Right lobe of liver (tissue), 6 donors: ENCODE data around the gene TEX261. TPM values are rescaled to one million over a fixed set of nuclear protein-coding genes. Genes with fewer than 3 reads are reported as not detected.

ENCODE experiments used
- ATAC-seq, 4 donors: fragments of 200-7000 bp; cut with Tn5 transposase; one replicate each; pipeline ENCODE4 v1.9.1; 2020; ENCODE audit warnings: mild to moderate bottlenecking in 4 of 4, moderate library complexity in 4 of 4
- DNase-seq, 3 donors: peaks; one replicate each; pipeline ENCODE4 v3.0.0-alpha.2; 2020
- H3K27ac ChIP-seq, 3 donors: fragments of 200-600 bp; one replicate each; pipeline ENCODE4 v1.8.0; 2022
- H3K27me3 ChIP-seq, 2 donors: fragments of 200-600 bp; one replicate each; pipeline ENCODE4 v1.8.0; 2022
- H3K36me3 ChIP-seq, 4 donors: fragments of 200-600 bp; sonication (generic) in 1 of 4; one replicate each; pipeline versions ENCODE4 v1.5.1 to v1.8.0; 2017 to 2022; ENCODE audit warnings: control low read depth in 1 of 4
- H3K4me1 ChIP-seq, 4 donors: fragments of 200-600 bp; sonication (generic) in 1 of 4; one replicate each; pipeline versions ENCODE4 v1.5.1 to v1.8.0; 2017 to 2022; ENCODE audit warnings: control low read depth in 1 of 4
- H3K4me3 ChIP-seq, 3 donors: fragments of 200-600 bp; one replicate each; pipeline ENCODE4 v1.8.0; 2022
- H3K9me3 ChIP-seq, 4 donors: fragments of 200-600 bp; sonication (generic) in 1 of 4; one replicate each; pipeline versions ENCODE4 v1.5.1 to v1.8.0; 2017 to 2022; ENCODE audit warnings: control low read depth in 1 of 4
- CTCF ChIP-seq, 4 donors: fragments of 200-600 bp in 3 of 4; fragments of 450-650 bp in 1 of 4; IDR thresholded peaks; one replicate each; pipeline versions ENCODE4 v1.5.1 to v1.8.0; 2016 to 2022; ENCODE audit warnings: antibody characterized with exemption in 4 of 4, mild to moderate bottlenecking in 2 of 4
- POLR2A ChIP-seq: fragments of 450-650 bp; IDR thresholded peaks from one replicate; pipeline ENCODE4 v1.6.1; 2017; ENCODE audit warnings: antibody characterized with exemption, mild to moderate bottlenecking
- WGBS: methylation state at CpG from one replicate; pipeline ENCODE4 v1.1.6; 2018; ENCODE audit warnings: low coverage, low lambda C conversion rate; ENCODE audit not compliant: insufficient coverage; ENCODE audit errors: missing lambda C conversion rate; 5-methylcytosine and 5-hydroxymethylcytosine counted together
- intact Hi-C, 2 donors: fragments of 100-400 bp; cut with DNase I; formaldehyde crosslinking; loops; one replicate each; pipeline versions ENCODE4 v1.11.2 to v1.14.1; 2022
- total RNA-seq, 6 experiments: library from RNA; depleted of rRNA in 2 of 6; stranded (reverse); fragments of >200 nt in 2 of 6; fragmentation: NEBNext Ultra II Directional in 3 of 6; extraction: Animal tissue kit (Norgen Biotek cat#: 25700) in 3 of 6; gene quantifications; one replicate each; pipeline versions ENCODE4 v1.1.0 to v1.2.4, GENCODE V29; 2016 to 2023
- donor health status: DM: no; HTN: yes; CAD: no.
- donor health status: DM: no; HTN: no; CAD: no.
- donor health status: DM: no; HTN: no; CAD: no.
- donor health status: DM: no; HTN: yes; CAD: no.
- donor health status: DM: no; HTN: yes; CAD: no.

TEX261 gene
- total RNA-seq, 6 experiments from 2014 or later = 26.5 to 33.2 (median 27.1) TPM

DNA sequence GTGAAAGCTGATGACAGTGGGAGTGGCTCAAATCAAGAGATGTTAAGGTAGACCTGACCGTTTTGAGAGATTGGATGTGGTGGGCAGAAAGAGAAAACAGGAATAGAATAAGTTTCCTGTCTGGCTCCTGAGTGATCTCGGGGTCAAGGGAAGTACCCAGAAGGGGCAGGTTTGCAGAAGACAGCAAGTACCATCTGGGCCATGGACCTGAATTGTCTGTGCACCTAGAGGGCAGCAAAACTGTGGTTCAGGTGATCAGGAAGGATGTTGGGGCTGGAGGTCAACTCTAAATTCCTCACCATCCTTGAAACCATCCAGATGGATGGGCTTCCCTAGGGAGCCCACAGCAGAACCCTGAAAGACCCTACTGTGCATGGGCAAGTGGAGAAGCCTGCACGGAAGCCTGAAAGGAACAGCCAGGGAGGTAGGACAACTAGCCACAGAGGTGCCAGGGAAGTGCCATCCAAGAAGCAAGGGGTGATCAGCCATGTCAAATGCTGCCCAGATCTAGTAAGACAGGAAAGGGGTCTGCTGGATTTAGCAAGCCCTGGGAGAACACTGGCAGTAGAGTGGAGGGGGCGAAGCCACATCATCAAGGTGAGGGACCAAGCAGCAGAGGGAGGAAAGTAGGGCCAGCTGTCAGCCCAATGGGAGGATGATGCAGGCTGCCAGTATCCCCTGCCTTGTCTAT, 8.0 kb downstream of the TEX261 start:
- no peaks in the 10 kb centered on the region for H3K4me1 ChIP-seq
- intact Hi-C loops = no loop called here
- H3K27me3 ChIP-seq = no peaks in the 10 kb centered on the region
- peaks cover 0 to 38% (median 2%) of the 10 kb centered on the region in 4 donors for H3K36me3 ChIP-seq
- no peak overlapping the region for H3K27ac ChIP-seq
- TF ChIP-seq POLR2A (no peak), CTCF (IDR thresholded peaks at IDR 0.05) (no peak)
- ATAC-seq (no peak), DNase-seq (peak in 1 of 3 donors; percentile 29)
- H3K4me3 ChIP-seq = no peak overlapping the region
- WGBS = 89% methylated on average over 4 of the region's 4 CpGs
- no peaks in the 10 kb centered on the region for H3K9me3 ChIP-seq

GRCh38 chr2:70985956-70986355, 8.7 kb downstream of the TEX261 start:
- ATAC-seq (no peak), DNase-seq (peak in 1 of 3 donors; percentile 21)
- Histone ChIP-seq H3K27me3 (no peaks in the 10 kb centered on the region), H3K36me3 (peaks cover 0 to 38% (median 2%) of the 10 kb centered on the region in 4 donors), H3K27ac (no peak overlapping the region), H3K4me1 (no peaks in the 10 kb centered on the region), H3K4me3 (no peak overlapping the region), H3K9me3 (no peaks in the 10 kb centered on the region)
- no CpG with 5 or more reads among the region's 1 CpG for WGBS
- intact Hi-C loops = no loop called here
- TF ChIP-seq POLR2A (no peak), CTCF (IDR thresholded peaks at IDR 0.05) (no peak)

GRCh38 chr2:70985283-70985688, 9.4 kb downstream of the TEX261 start:
- intact Hi-C loops = no loop called here
- DNase-seq (peak in 1 of 3 donors; percentile 40), ATAC-seq (no peak)
- Histone ChIP-seq H3K27me3 (no peaks in the 10 kb centered on the region), H3K4me3 (no peak overlapping the region), H3K36me3 (peaks cover 0 to 33% (median 2%) of the 10 kb centered on the region in 4 donors), H3K9me3 (no peaks in the 10 kb centered on the region), H3K27ac (no peak overlapping the region), H3K4me1 (no peaks in the 10 kb centered on the region)
- TF ChIP-seq POLR2A = no peak
- TF ChIP-seq CTCF (IDR thresholded peaks at IDR 0.05) = no peak
- 76% methylated on average over 4 of the region's 5 CpGs for WGBS

DNA sequence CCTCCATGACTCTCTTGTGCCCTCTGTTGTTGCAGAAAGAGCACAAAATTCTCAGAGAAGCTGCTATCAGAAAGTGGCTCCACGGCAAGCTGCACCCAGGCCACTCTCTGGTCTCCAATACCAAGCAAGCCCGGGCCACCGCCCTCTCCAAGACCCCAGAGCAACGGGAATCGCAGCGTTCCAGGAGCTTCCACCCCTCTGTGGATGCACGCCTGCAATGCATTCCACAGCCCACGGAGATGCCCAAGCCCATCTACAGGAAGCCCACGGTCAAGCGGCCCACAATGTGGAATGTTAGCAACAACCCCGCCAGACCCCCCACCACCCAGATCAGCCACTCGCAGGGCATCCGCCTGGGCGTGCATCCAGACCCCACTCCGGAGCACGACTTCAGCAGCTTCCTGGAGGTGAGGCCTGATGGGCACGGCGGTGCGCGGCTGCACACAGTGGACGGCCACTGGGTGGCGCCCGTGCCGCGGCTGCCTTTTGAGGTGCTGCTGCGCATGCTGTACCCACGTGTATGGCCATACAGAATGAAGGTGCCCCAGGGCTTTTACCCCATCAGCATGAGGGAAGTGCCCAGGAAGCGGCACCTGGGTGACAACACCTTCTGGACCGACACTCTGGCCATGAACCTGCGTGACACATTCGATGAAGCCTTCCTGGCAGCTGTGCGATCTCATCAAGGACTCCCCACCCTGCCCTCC, 9.9 kb downstream of the TEX261 start:
- Histone ChIP-seq H3K4me3 (no peak overlapping the region), H3K36me3 (peaks cover 0 to 30% (median 2%) of the 10 kb centered on the region in 4 donors), H3K4me1 (no peaks in the 10 kb centered on the region), H3K27me3 (no peaks in the 10 kb centered on the region), H3K27ac (no peak overlapping the region), H3K9me3 (no peaks in the 10 kb centered on the region)
- TF ChIP-seq CTCF (IDR thresholded peaks at IDR 0.05) (peak; percentile 33 to 67 (median 56)), POLR2A (no peak)
- DNase-seq = peak; percentile 46 to 69 (median 67)
- peak; percentile 73 to 89 (median 82) for ATAC-seq
- WGBS = 72% methylated on average over 3 of the region's 32 CpGs
- intact Hi-C loops = no loop called here
